Globus pallidus (tissue), 1 donor: ENCODE results near the gene ELK3.

ENCODE experiments used
- DNase-seq: peaks from one replicate; pipeline ENCODE4 v3.0.0-alpha.2; 2015; ENCODE audit warnings: low spot score

The ELK3 gene

GRCh38 chr12:96256672-96257361 lies 62.6 kb downstream of the ELK3 start:
- DNase-seq = no peak

- no peak for DNase-seq
Measured at GRCh38 chr12:96257550-96258103, 63.5 kb downstream of the ELK3 start.

GRCh38 chr12:96258104-96258961 lies 64.2 kb downstream of the ELK3 start:
- DNase-seq = peak; percentile 37

GRCh38 chr12:96260231-96260630 lies 66.1 kb downstream of the ELK3 start:
- no peak for DNase-seq

- DNase-seq = no peak
Measured at GRCh38 chr12:96260644-96261043, 66.5 kb downstream of the ELK3 start.

GRCh38 chr12:96261557-96261956 lies 67.4 kb downstream of the ELK3 start:
- no peak for DNase-seq

GRCh38 chr12:96263449-96263902 lies 69.3 kb downstream of the ELK3 start:
- DNase-seq = peak; percentile 63

- no peak for DNase-seq
Measured at GRCh38 chr12:96265400-96265799, 71.2 kb downstream of the ELK3 start.

- no peak for DNase-seq
Measured at GRCh38 chr12:96265836-96266235, 71.7 kb downstream of the ELK3 start.

- DNase-seq = no peak
Measured at GRCh38 chr12:96266238-96266637, 72.1 kb downstream of the ELK3 start.

GRCh38 chr12:96271469-96272199 lies 77.5 kb downstream of the ELK3 start:
- DNase-seq = no peak

- DNase-seq = no peak
Measured at GRCh38 chr12:96274331-96274730, 80.2 kb downstream of the ELK3 start.

- DNase-seq = no peak
Measured at GRCh38 chr12:96285158-96285557, 91.0 kb downstream of the ELK3 start.

- DNase-seq = no peak
Measured at GRCh38 chr12:96289067-96289466, 94.9 kb downstream of the ELK3 start.

GRCh38 chr12:96293093-96293492 lies 98.9 kb downstream of the ELK3 start:
- DNase-seq = no peak

- DNase-seq = no peak
Measured at GRCh38 chr12:96294831-96295230, 100.7 kb downstream of the ELK3 start.

GRCh38 chr12:96295532-96296160 lies 101.5 kb downstream of the ELK3 start:
- DNase-seq = no peak

- no peak for DNase-seq
Measured at GRCh38 chr12:96297504-96297903, 103.3 kb downstream of the ELK3 start.

GRCh38 chr12:96300064-96300463 lies 105.9 kb downstream of the ELK3 start:
- DNase-seq = no peak

- no peak for DNase-seq
Measured at GRCh38 chr12:96301732-96302131, 107.6 kb downstream of the ELK3 start.

- DNase-seq = peak; percentile 87
Measured at GRCh38 chr12:96302687-96303310, 108.6 kb downstream of the ELK3 start.
